GM23248 (cell line): ENCODE measurements around the gene TP53. TPM values are rescaled to one million over a fixed set of nuclear protein-coding genes. Genes with fewer than 3 reads are reported as not detected.

Experiments used
- DNase-seq: peaks from one replicate; pipeline ENCODE4 v3.0.0-alpha.2; 2015
- H2AFZ ChIP-seq: fragments of 200-600 bp; sonication (generic); 2 replicates; pipeline ENCODE4 v1.6.1; 2016; ENCODE audit warnings: antibody characterized with exemption
- H3F3A ChIP-seq: fragments of 200-600 bp; sonication (generic); 2 replicates; pipeline ENCODE4 v1.6.1; 2016; ENCODE audit warnings: mild to moderate bottlenecking, antibody characterized with exemption, mixed run types; ENCODE audit not compliant: insufficient read depth
- H3K27ac ChIP-seq: fragments of 200-600 bp; sonication (generic); 2 replicates; pipeline ENCODE4 v1.5.1; 2016; ENCODE audit warnings: mild to moderate bottlenecking
- H3K27me3 ChIP-seq: fragments of 200-600 bp; sonication (generic); replicated peaks from 2 replicates; pipeline ENCODE4 v1.6.1; 2016; ENCODE audit warnings: mild to moderate bottlenecking; ENCODE audit not compliant: insufficient read depth
- H3K36me3 ChIP-seq: fragments of 200-600 bp; sonication (generic); 2 replicates; pipeline ENCODE4 v1.6.1; 2016; ENCODE audit warnings: low read depth, mild to moderate bottlenecking
- H3K4me1 ChIP-seq: fragments of 200-600 bp; sonication (generic); 2 replicates; pipeline ENCODE4 v1.6.1; 2016; ENCODE audit warnings: mild to moderate bottlenecking; ENCODE audit not compliant: insufficient read depth
- H3K4me2 ChIP-seq: fragments of 200-600 bp; sonication (generic); one replicate; pipeline ENCODE4 v1.6.1; 2016; ENCODE audit warnings: mild to moderate bottlenecking; ENCODE audit not compliant: unreplicated experiment
- H3K4me3 ChIP-seq: fragments of 200-600 bp; sonication (generic); 2 replicates; pipeline ENCODE4 v1.5.1; 2016; ENCODE audit warnings: mild to moderate bottlenecking
- H3K79me2 ChIP-seq: fragments of 200-600 bp; sonication (generic); 2 replicates; pipeline ENCODE4 v1.6.1; 2016; ENCODE audit warnings: mild to moderate bottlenecking; ENCODE audit not compliant: insufficient read depth
- H3K9ac ChIP-seq: fragments of 200-600 bp; sonication (generic); 2 replicates; pipeline ENCODE4 v1.6.1; 2016; ENCODE audit warnings: mild to moderate bottlenecking
- H3K9me2 ChIP-seq: fragments of 200-600 bp; sonication (generic); 2 replicates; pipeline ENCODE4 v1.6.1; 2016; ENCODE audit warnings: mixed run types, mild to moderate bottlenecking, moderate library complexity; ENCODE audit not compliant: insufficient read depth
- H3K9me3 ChIP-seq: fragments of 200-600 bp; sonication (generic); one replicate; pipeline ENCODE4 v1.6.1; 2017; ENCODE audit warnings: low read depth
- H4K20me1 ChIP-seq: fragments of 200-600 bp; sonication (generic); 2 replicates; pipeline ENCODE4 v1.6.0; 2016; ENCODE audit not compliant: insufficient read depth
- EZH2 ChIP-seq: fragments of 200-600 bp; sonication (generic); IDR thresholded peaks from 2 replicates; pipeline ENCODE4 v1.6.1; 2018; ENCODE audit warnings: antibody characterized with exemption, mild to moderate bottlenecking; ENCODE audit not compliant: insufficient read depth, poor library complexity, severe bottlenecking
- EZH2phosphoT487 ChIP-seq: fragments of 200-600 bp; sonication (generic); IDR thresholded peaks from 2 replicates; pipeline ENCODE4 v1.6.1; 2018; ENCODE audit warnings: antibody characterized with exemption, moderate library complexity, mild to moderate bottlenecking, low read depth; ENCODE audit not compliant: insufficient read depth
- WGBS, 2 experiments: methylation state at CpG; one replicate each; pipeline ENCODE4 v1.1.6; 2015 to 2017; ENCODE audit warnings: low lambda C conversion rate in 2 of 2, low coverage in 1 of 2; ENCODE audit errors: missing lambda C conversion rate in 2 of 2; 5-methylcytosine and 5-hydroxymethylcytosine counted together
- in situ Hi-C: fragments of 300-500 bp; cut with MboI; formaldehyde crosslinking; loops from 2 replicates; pipeline ENCODE4 v1.15.0; 2020
- polyA plus RNA-seq: library from polyadenylated mRNA; unstranded; fragments of >200 nt; fragmentation: Nextera tagmentation; extraction: Ambion mirVana; gene quantifications from 2 replicates; pipeline ENCODE4 v1.2.1, GENCODE V29; 2016
- total RNA-seq: library from RNA; depleted of rRNA; stranded (reverse); fragments of >200 nt; shearing (Covaris generic); gene quantifications from 2 replicates; pipeline ENCODE4 v1.2.3, GENCODE V29; 2014; rRNA removed

TP53 gene
- 26.2 and 42.7 TPM in 2 replicates for total RNA-seq
- 29.8 and 30.8 TPM in 2 replicates for polyA plus RNA-seq

GRCh38 chr17:7687072-7687907 lies at the start of gene TP53:
TP53 (minus strand) TSS chr17:7687490; CDS start chr17:7676594, 10,896 bp downstream.
- peak; percentile 98 for DNase-seq
- in situ Hi-C loops: no loop called here
- TF ChIP-seq EZH2phosphoT487 (no peak), EZH2 (no peak)

GRCh38 chr17:7732981-7733539 lies 45.8 kb upstream of the TP53 start:
- Histone ChIP-seq H3K9me2 (no peaks in the 10 kb centered on the region), H3K36me3 (no peaks in the 10 kb centered on the region), H3K9me3 (no peaks in the 10 kb centered on the region), H3K4me3 (no peak overlapping the region), H3K4me2 (no peak overlapping the region), H3K9ac (no peak overlapping the region), H2AFZ (no peak overlapping the region), H3K27me3 (peaks cover 12% of the 10 kb centered on the region), H3K4me1 (no peaks in the 10 kb centered on the region), H3K27ac (no peak overlapping the region), H4K20me1 (no peaks in the 10 kb centered on the region), H3K79me2 (no peaks in the 10 kb centered on the region), H3F3A (no peaks in the 10 kb centered on the region)
- TF ChIP-seq EZH2 (no peak), EZH2phosphoT487 (no peak)
- in situ Hi-C loops: no loop called here
- 72% methylated on average over 13 to 14 of the region's 14 CpGs for WGBS, 2 experiments
- no peak for DNase-seq

More at GRCh38 chr17:7687072-7687907, at the start of gene TP53:
- Histone ChIP-seq H3K4me3 (peak within 1 kb of the TSS; percentile 100), H4K20me1 (no peaks in the 10 kb centered on the region), H3K27ac (peak within 1 kb of the TSS; percentile 100), H3K4me2 (peak within 1 kb of the TSS; percentile 96), H3K9me3 (no peaks in the 10 kb centered on the region), H3F3A (peaks cover 30% of the 10 kb centered on the region), H3K79me2 (peaks cover 64% of the 10 kb centered on the region), H3K9me2 (no peaks in the 10 kb centered on the region), H3K4me1 (peaks cover 23% of the 10 kb centered on the region), H3K27me3 (no peaks in the 10 kb centered on the region), H2AFZ (peak within 1 kb of the TSS; percentile 90), H3K9ac (peak within 1 kb of the TSS; percentile 100), H3K36me3 (no peaks in the 10 kb centered on the region)
- 1% methylated on average over 28 to 30 of the region's 30 CpGs for WGBS, 2 experiments

- H3K9me3 ChIP-seq: no peaks in the 10 kb centered on the region
- no peaks in the 10 kb centered on the region for H3F3A ChIP-seq
- no peak for DNase-seq
- no peaks in the 10 kb centered on the region; the same call in none of the 2 replicates for H3K27me3 ChIP-seq
- no peaks in the 10 kb centered on the region for H4K20me1 ChIP-seq
- no peaks in the 10 kb centered on the region for H3K4me1 ChIP-seq
- H3K27ac ChIP-seq: no peak overlapping the region
- no peaks in the 10 kb centered on the region for H3K9me2 ChIP-seq
- no peaks in the 10 kb centered on the region for H3K79me2 ChIP-seq
- no peak overlapping the region for H2AFZ ChIP-seq
- no peak overlapping the region for H3K4me2 ChIP-seq
- WGBS, 2 experiments: 31 to 55% methylated on average over 1 of the region's 1 CpG
- in situ Hi-C loops: no loop called here
- no peak overlapping the region for H3K4me3 ChIP-seq
- TF ChIP-seq EZH2phosphoT487: no peak
- TF ChIP-seq EZH2: no peak
- H3K36me3 ChIP-seq: no peaks in the 10 kb centered on the region
- no peak overlapping the region for H3K9ac ChIP-seq
Measured at GRCh38 chr17:7729816-7730215, 42.5 kb upstream of the TP53 start.

GRCh38 chr17:7727886-7728285 lies 40.6 kb upstream of the TP53 start:
- 64 to 65% methylated on average over 3 of the region's 3 CpGs for WGBS, 2 experiments
- no peaks in the 10 kb centered on the region for H3K79me2 ChIP-seq
- in situ Hi-C loops: no loop called here
- H3K9ac ChIP-seq: no peak overlapping the region
- TF ChIP-seq EZH2 (no peak), EZH2phosphoT487 (no peak)
- no peaks in the 10 kb centered on the region for H3K4me1 ChIP-seq
- no peaks in the 10 kb centered on the region for H3F3A ChIP-seq
- no peaks in the 10 kb centered on the region for H4K20me1 ChIP-seq
- H3K27ac ChIP-seq: no peak overlapping the region
- no peak overlapping the region for H3K4me3 ChIP-seq
- no peaks in the 10 kb centered on the region; the same call in 1 of the 2 replicates for H3K27me3 ChIP-seq
- no peak for DNase-seq
- H3K9me3 ChIP-seq: no peaks in the 10 kb centered on the region
- no peaks in the 10 kb centered on the region for H3K36me3 ChIP-seq
- H3K9me2 ChIP-seq: no peaks in the 10 kb centered on the region
- H2AFZ ChIP-seq: no peak overlapping the region
- no peak overlapping the region for H3K4me2 ChIP-seq
